Gastroesophageal sphincter (tissue), 3 donors: Measurements from ENCODE around the gene CBFA2T2.

ENCODE experiments used
- CTCF ChIP-seq, 4 experiments: fragments of 200-600 bp in 2 of 4; fragments of 450-650 bp in 2 of 4; sonication (generic) in 1 of 4; IDR thresholded peaks; one replicate each; pipeline ENCODE4 v1.5.1; 2017 to 2019; ENCODE audit warnings: antibody characterized with exemption in 4 of 4, mild to moderate bottlenecking in 2 of 4, moderate library complexity in 2 of 4
- POLR2A ChIP-seq, 2 donors: fragments of 450-650 bp; IDR thresholded peaks; one replicate each; pipeline ENCODE4 v1.6.1; 2017; ENCODE audit warnings: antibody characterized with exemption in 2 of 2, mild to moderate bottlenecking in 2 of 2, moderate library complexity in 1 of 2

- peak in 3 of 4 experiments; percentile 53 to 77 (median 57) for TF ChIP-seq CTCF (IDR thresholded peaks at IDR 0.05)
- peak in 1 of 2 donors; percentile 39 for TF ChIP-seq POLR2A (IDR thresholded peaks at IDR 0.05)
Measured at GRCh38 chr20:33686100-33686983, 196.4 kb downstream of the CBFA2T2 start, which contains the start of gene E2F1.
